ENCODE data around the gene POLD4.

POLD4 gene

DNA sequence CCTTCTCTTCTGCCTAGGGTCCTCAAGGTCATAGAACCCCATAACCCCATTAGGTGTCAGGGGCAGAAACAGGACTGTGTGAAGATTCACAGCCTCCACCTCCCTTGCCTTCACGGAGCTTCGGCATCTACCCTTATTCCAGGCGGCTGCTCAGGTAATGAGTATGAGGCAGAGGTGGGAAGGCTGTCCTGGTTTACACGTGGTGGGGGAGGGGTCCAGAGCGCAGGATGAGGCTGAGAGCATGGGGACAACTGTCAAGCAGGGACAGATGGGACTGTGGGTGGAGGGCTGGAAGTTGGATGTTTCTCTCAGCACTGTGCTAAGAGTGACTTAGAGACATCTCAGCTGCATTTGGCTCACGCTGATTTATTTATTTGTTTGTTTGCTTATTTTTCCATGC lies 34.2 kb upstream of the POLD4 start:
- no peak for DNase-seq

DNA sequence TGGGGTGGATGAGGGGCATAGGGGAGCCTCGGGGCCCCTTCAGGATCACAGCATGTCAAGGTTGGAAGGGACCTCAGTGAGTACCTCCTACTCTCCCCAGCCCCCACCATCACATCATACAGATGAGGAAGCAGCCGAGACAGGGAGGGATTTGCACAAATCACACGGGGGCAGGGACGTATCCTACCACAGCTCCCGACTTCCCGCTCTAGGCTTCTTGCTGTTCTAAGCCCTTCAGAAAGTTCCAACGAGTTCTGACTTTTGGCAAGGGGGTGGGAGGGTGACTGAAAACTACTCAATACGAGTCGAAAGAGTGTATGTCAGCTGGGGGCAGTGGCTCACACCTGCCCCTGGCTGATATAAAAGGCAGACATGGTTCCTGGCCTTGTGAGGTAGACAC lies 33.7 kb upstream of the POLD4 start:
- no peak for DNase-seq

GRCh38 chr11:67384851-67385366 lies 31.6 kb upstream of the POLD4 start:
- DNase-seq: no peak

- DNase-seq: peak; percentile 44
Observed at GRCh38 chr11:67382276-67383136, 29.2 kb upstream of the POLD4 start.

DNA sequence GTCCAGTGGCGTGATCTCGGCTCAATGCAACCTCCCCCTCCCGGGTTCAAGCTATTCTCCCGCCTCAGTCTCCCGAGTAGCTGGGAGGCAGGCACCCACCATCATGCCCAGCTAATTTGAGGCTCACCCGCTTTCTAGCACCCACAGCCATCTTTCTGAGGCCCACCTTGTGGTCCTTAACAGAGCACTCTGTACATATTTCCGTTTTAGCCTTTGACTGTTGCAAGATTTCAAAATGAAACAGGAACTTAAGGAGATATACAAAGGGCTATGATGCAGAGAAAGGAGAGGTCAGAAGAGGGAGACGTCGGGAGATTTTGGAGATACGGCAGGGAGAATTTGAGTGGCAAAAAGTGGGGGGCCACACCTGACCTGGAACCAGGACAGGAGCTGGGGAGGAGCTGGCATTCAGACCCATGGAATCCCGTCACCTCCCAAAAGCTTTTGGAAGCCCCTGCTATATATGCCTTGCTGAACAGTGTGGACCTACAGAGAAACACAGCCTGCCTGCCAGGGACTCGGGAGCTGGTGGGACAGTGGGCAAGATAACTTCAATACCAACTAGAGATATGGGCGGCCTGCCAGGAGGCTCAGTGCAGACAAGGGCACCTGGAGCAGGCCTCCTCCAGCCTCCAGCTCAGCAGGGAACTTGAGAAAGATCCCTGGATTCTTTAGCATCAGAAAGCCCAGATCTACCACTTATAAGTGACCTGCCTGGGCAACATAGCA lies 28.1 kb upstream of the POLD4 start:
- no peak for DNase-seq

- DNase-seq: no peak
Observed at GRCh38 chr11:67379061-67380058, 26.0 kb upstream of the POLD4 start.

- DNase-seq: no peak
Observed at GRCh38 chr11:67378544-67378943, 25.2 kb upstream of the POLD4 start.

DNA sequence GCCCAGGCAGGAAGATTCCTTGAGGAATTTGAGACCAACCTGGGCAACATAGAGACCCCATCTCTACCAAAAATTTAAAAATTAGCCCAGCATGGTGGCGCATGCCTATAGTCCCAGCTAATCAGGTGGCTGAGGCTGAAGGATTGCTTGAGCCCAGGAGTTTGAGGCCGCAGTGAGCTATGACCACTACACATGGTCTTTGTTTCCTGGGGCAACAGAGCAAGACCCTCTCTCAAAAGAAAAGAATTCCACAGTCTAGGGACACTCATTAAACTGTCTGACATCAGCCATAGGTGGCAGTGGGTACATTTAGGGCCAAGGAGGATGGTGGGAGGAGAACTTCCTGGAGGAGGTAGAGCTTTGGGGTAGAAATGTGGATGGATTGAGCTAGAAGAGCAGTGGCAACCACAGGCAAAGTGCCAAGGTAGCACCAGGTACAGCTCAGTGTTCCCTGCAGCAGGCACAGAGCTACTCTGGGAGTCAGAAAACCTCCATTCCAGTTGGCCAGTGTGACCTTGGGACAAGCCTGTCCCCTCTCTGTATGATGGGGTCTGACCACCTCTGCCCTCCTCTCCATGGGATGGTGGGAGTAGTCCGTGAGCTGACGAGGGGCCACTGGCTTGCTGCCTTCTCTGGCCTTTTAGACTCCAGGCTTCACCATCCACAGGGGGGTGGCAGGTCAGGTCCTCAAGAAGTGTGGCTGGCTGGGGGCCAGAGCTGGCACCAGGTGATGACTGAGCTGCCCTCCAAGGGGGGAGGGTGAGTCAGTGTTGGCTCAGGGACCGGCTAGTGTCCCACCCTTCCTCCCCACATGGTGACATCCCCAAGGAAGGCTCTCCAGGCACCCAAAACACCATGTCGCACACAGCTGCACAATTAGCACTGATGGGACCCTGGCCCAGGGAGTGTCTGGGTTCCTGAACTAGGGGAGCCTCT lies 23.8 kb upstream of the POLD4 start:
- no peak for DNase-seq

GRCh38 chr11:67376063-67376820 lies 22.9 kb upstream of the POLD4 start:
- DNase-seq: no peak

DNA sequence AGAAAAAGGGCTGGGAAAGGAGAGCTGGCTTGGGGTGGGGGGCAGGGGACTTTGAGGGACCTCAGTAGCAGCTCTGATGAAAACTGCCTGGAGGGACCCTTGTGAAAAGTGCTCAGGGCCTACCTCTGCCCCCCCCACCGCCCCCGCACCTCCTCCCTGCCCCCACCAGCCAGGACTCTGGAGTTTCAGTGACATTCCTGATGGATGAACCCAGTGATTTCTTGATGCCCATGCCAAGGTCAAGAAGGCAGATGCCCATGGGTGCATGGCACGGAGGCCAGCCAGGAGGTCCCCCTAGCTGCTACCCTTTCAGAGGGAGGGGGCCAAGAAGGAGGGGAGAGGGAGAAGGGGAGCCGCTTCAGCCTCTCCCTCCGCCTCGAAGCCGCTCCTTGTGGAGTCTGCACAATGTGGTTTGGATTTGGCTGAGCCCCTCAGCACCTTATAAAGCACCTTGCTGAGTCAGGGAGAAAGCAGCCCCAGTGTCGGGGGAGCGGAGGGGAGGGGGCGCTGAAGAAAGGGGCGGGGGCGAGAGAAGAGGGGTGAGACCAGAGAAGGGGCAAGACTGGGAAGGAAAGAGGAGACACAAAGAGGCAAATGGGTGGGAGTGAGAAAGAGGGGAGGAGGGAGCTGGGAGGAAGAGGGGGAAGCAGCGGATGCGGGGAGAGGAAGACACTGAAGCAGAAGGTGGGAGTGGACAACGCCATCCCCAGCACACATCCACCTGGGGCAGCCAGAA lies 22.1 kb upstream of the POLD4 start:
- DNase-seq: no peak

DNA sequence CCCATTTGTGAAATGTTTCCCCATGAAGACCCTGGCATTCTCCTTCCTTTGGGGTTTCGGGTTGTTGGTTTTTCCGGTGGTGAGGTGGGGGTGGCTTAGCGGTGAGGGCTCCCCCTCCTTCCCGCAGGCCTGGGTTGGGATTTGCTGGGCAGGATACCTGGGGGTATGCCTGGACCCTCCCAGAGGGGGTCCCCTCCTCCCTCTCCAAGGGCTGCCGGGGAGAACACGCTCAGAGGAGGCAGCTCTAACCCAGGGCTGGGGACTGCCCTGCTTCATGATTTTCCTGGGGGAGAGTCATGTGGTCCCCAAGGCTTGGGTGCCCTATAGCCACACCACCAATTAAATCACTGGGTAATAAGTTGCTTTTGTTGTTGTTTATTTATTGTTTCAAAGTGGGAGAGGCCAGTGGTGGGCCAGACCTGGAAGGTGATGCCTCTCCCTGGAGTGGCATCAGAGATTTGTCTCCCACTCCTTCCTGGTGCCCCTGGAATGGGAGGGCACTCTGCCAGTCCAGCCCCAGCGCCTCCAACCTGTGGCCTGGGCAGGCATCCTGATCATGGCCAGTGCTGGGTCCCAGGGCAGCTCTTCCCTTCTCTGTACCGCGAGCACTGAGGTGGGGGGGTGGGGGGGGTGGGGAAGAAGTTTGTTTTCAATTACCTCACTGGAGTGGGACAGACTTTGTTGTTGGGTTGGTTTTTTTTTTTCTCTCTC lies 21.4 kb upstream of the POLD4 start:
- DNase-seq: no peak

DNA sequence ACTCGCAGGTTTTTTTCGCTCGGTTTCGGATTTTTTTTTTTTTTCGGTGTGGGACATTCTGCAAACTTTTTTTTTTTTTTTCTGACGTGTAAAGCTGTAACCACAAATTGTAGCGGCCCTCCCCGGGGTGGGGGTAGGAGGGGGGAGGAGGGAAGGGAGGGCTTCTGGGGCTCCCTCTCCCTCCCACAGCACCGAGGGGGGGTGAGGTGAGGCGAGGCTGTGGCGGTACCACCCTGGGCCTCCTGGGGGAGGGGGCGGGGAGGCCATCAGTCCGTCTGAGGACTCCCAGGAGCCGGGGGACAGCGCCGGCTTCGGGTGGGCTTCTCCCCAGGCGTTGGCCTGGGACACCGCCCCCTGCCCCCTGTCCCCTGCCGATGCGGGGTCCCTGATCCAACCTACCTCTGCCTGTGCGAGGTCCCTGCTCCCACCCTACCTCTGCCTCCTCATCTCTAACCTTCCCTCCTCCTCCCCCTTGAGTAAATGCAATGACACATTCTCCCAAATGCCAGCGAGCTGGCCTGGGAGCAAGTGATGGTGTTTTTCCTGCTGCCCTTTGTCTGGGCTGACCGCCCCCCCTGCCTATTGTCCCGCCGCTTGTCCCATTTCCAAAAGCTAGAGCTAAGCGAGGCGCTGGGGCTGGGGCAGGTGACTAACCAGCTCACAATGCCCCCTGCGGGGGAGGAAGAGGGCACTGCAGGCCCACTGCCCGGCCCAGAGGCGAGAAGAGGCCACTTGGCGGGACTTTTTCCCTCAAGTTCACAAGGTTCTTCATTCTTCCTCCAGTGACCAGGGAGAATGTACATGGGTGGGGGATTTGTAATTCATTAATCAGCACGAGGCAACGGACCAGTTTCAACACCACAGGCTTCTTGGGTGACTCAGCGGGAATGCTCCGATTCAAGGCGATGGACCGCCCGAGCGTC lies 20.6 kb upstream of the POLD4 start:
- DNase-seq: no peak

- DNase-seq: peak; percentile 26
Observed at GRCh38 chr11:67372993-67373647, 19.8 kb upstream of the POLD4 start, which contains the start of gene CLCF1. TSS of gene CLCF1 (minus strand) at chr11:67373598. CDS start at chr11:67373539, 59 bp downstream.

GRCh38 chr11:67372321-67372992 lies 19.1 kb upstream of the POLD4 start:
- DNase-seq: no peak

- no peak for DNase-seq
Observed at GRCh38 chr11:67371911-67372320, 18.6 kb upstream of the POLD4 start.

GRCh38 chr11:67371189-67371910 lies 18.0 kb upstream of the POLD4 start:
- DNase-seq: peak; percentile 18

All from NCI-H345 (cell line).